Keratinocyte (primary cell): ENCODE results near the gene GOLGA8H. TPM values are rescaled to one million over a fixed set of nuclear protein-coding genes. Genes with fewer than 3 reads are reported as not detected.
A peak's percentile ranks its signal among the peaks of the same experiment; 100 is the strongest.
"Not testable (repeated sequence)": the region's sequence is repeated elsewhere in the genome, so short reads cannot be mapped to it uniquely, and the experiment has no call there.

Source experiments
- DNase-seq: peaks from one replicate; pipeline ENCODE4 v3.0.0-alpha.2; 2011; ENCODE audit warnings: low read depth, missing footprints, low spot score
- FAIRE-seq: peaks from 2 replicates; lab custom pipeline; 2011; peaks lifted over from hg19 to GRCh38; lab: Jason Lieb, UNC
- H2AFZ ChIP-seq: 2 replicates; pipeline ENCODE4 v1.6.0; 2012; ENCODE audit warnings: low read length, control low read depth, inconsistent platforms; ENCODE audit not compliant: control insufficient read depth
- H3K27ac ChIP-seq: 2 replicates; pipeline ENCODE4 v1.5.1; 2011; ENCODE audit warnings: low read length; ENCODE audit not compliant: control insufficient read depth, insufficient read depth
- H3K27me3 ChIP-seq: 3 replicates; pipeline ENCODE4 v1.6.0; 2011; ENCODE audit warnings: low read length; ENCODE audit not compliant: control insufficient read depth, insufficient read depth; ENCODE audit errors: extremely low read depth
- H3K36me3 ChIP-seq, 2 experiments: 2 replicates in 1 of 2; 3 replicates in 1 of 2; pipeline ENCODE4 v1.5.1; 2011; ENCODE audit warnings: low read length in 2 of 2, mild to moderate bottlenecking in 1 of 2; ENCODE audit not compliant: control insufficient read depth in 2 of 2, insufficient read depth in 2 of 2; ENCODE audit errors: extremely low read depth in 1 of 2
- H3K4me1 ChIP-seq: 3 replicates; pipeline ENCODE4 v1.5.1; 2011; ENCODE audit warnings: low read length; ENCODE audit not compliant: control insufficient read depth, insufficient read depth; ENCODE audit errors: extremely low read depth
- H3K4me2 ChIP-seq: 3 replicates; pipeline ENCODE4 v1.6.0; 2011; ENCODE audit warnings: low read depth, low read length; ENCODE audit not compliant: control insufficient read depth, insufficient read depth; ENCODE audit errors: extremely low read depth
- H3K4me3 ChIP-seq, 3 experiments: fragments of 200-600 bp in 1 of 3; sonication (generic) in 1 of 3; 2 replicates in 2 of 3; 3 replicates in 1 of 3; pipeline ENCODE4 v1.5.1; 2011 to 2016; ENCODE audit warnings: low read length in 3 of 3, mild to moderate bottlenecking in 3 of 3, control low read depth in 2 of 3, inconsistent platforms in 1 of 3, low read depth in 1 of 3, mixed read lengths in 1 of 3, mixed run types in 1 of 3, moderate library complexity in 1 of 3; ENCODE audit not compliant: control insufficient read depth in 2 of 3, insufficient read depth in 2 of 3; ENCODE audit errors: extremely low read depth in 1 of 3
- H3K79me2 ChIP-seq: 2 replicates; pipeline ENCODE4 v1.6.0; 2012; ENCODE audit warnings: low read length; ENCODE audit not compliant: control insufficient read depth, insufficient read depth
- H3K9ac ChIP-seq: 3 replicates; pipeline ENCODE4 v1.6.0; 2011; ENCODE audit warnings: low read length; ENCODE audit not compliant: control insufficient read depth, insufficient read depth; ENCODE audit errors: extremely low read depth
- H3K9me1 ChIP-seq: 3 replicates; pipeline ENCODE4 v1.6.0; 2011; ENCODE audit warnings: low read length; ENCODE audit not compliant: control insufficient read depth, insufficient read depth; ENCODE audit errors: extremely low read depth
- H3K9me3 ChIP-seq: 2 replicates; pipeline ENCODE4 v1.5.1; 2012; ENCODE audit warnings: low read depth, low read length; ENCODE audit not compliant: control insufficient read depth
- H4K20me1 ChIP-seq: 3 replicates; pipeline ENCODE4 v1.6.0; 2011; ENCODE audit warnings: low read length; ENCODE audit not compliant: control insufficient read depth, insufficient read depth; ENCODE audit errors: extremely low read depth
- CTCF ChIP-seq, 3 experiments: IDR thresholded peaks in 1 of 3; conservative IDR thresholded peaks in 1 of 3; optimal IDR thresholded peaks in 1 of 3; 2 replicates in 2 of 3; 3 replicates in 1 of 3; pipeline versions ENCODE3 to v1.5.1; 2011; ENCODE audit warnings: low read length in 3 of 3, mild to moderate bottlenecking in 3 of 3, moderate library complexity in 2 of 3, control low read depth in 1 of 3, inconsistent platforms in 1 of 3; ENCODE audit not compliant: insufficient read depth in 2 of 3; ENCODE audit errors: extremely low read depth in 1 of 3
- dilution Hi-C: fragments of 300-500 bp; cut with MboI; formaldehyde crosslinking; loops from one replicate; pipeline ENCODE4 v1.7.0; 2020; ENCODE audit warnings: low sequenced_read_pairs; ENCODE audit not compliant: extremely low pct_ligation_motif_present
- polyA plus RNA-seq, 5 experiments: library from polyadenylated mRNA; depleted of rRNA in 3 of 5; stranded (reverse) in 3 of 5; stranded (forward) in 1 of 5; unstranded in 1 of 5; fragments of >200 nt; gene quantifications; 1 replicate in 1 of 5; 2 replicates in 3 of 5; 3 replicates in 1 of 5; pipeline versions ENCODE4 v1.2.1 to v1.2.3, GENCODE V29; 2011 to 2012; ENCODE audit warnings: missing spikeins in 2 of 5, low read depth in 1 of 5, low replicate concordance in 1 of 5

GOLGA8H gene
- polyA plus RNA-seq, 1 donor (not counting 4 experiments of a cell fraction or from before 2014, with no cell fraction given), result not detected

GRCh38 chr15:30625436-30626193 lies 21.8 kb downstream of the GOLGA8H start, which contains the start of gene ARHGAP11B:
ARHGAP11B (plus strand) TSS chr15:30626128.
- Histone ChIP-seq H2AFZ (peak within 1 kb of the TSS; percentile 82), H3K27ac (peak within 1 kb of the TSS; percentile 85), H3K9ac (peak within 1 kb of the TSS; percentile 85), H3K4me3 (peak within 1 kb of the TSS; percentile 52 to 84 (median 72)), H3K4me2 (peak within 1 kb of the TSS; percentile 64), H3K79me2 (peaks cover 34% of the 10 kb centered on the region)
- H3K9me1 ChIP-seq, H3K36me3 ChIP-seq, H3K27me3 ChIP-seq, H4K20me1 ChIP-seq, H3K4me1 ChIP-seq, H3K9me3 ChIP-seq, dilution Hi-C loops: not testable (repeated sequence)
- DNase-seq (peak; percentile 96), FAIRE-seq (peak; percentile 57)
- peak in 1 of 3 experiments; percentile 7 for TF ChIP-seq CTCF (optimal IDR thresholded peaks at IDR 0.05 in 1 of 3, IDR thresholded peaks at IDR 0.05 in 1 of 3, conservative IDR thresholded peaks at IDR 0.05 in 1 of 3; ENCODE audit: extremely low read depth in 1 of 3, insufficient read depth in 2 of 3, low read length in 3 of 3)

GRCh38 chr15:30626194-30626565 lies 22.4 kb downstream of the GOLGA8H start:
- dilution Hi-C loops, result not testable (repeated sequence)

DNA sequence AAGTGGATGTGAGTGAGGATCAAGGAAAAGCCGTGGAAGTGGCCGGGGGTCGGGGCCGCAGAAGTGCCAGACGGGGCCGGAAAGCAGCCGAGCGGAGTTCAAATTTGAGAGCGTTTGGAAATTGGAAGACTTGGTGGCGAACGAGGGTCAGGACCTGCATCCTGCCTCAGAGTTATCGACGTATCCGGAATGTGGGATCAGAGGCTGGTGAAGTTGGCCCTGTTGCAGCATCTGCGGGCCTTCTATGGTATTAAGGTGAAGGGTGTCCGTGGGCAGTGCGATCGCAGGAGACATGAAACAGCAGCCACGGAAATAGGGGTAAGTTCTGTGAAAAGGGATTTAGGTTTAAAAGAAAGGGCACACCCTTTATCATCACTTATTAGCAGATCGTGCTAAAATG lies 22.8 kb downstream of the GOLGA8H start:
- H3K27me3 ChIP-seq, DNase-seq, H2AFZ ChIP-seq, H4K20me1 ChIP-seq, FAIRE-seq, H3K9me3 ChIP-seq, H3K4me1 ChIP-seq, H3K36me3 ChIP-seq, dilution Hi-C loops, H3K9me1 ChIP-seq: not testable (repeated sequence)
- H3K4me3 ChIP-seq, result peak overlapping the region; percentile 52 to 84 (median 72)
- peaks cover 36% of the 10 kb centered on the region for H3K79me2 ChIP-seq
- H3K4me2 ChIP-seq, result peak overlapping the region; percentile 64
- H3K27ac ChIP-seq, result peak overlapping the region; percentile 85
- H3K9ac ChIP-seq, result peak overlapping the region; percentile 85

More at GRCh38 chr15:30626194-30626565, 22.4 kb downstream of the GOLGA8H start:
- not testable (repeated sequence) for H3K27me3 ChIP-seq, H4K20me1 ChIP-seq, H3K9me1 ChIP-seq, DNase-seq, FAIRE-seq, H3K36me3 ChIP-seq, H3K4me1 ChIP-seq, H3K9me3 ChIP-seq
- Histone ChIP-seq H3K4me2 (peak overlapping the region; percentile 64), H3K4me3 (peak overlapping the region; percentile 52 to 84 (median 72)), H2AFZ (peak overlapping the region; percentile 79), H3K27ac (peak overlapping the region; percentile 85), H3K79me2 (peaks cover 34% of the 10 kb centered on the region), H3K9ac (peak overlapping the region; percentile 85)
